Body of pancreas (tissue), 4 donors: ENCODE measurements around the gene SNRPD3.

ENCODE experiments used
- POLR2A ChIP-seq, 3 donors: fragments of 450-650 bp; IDR thresholded peaks; one replicate each; pipeline ENCODE4 v1.6.1; 2016; ENCODE audit warnings: antibody characterized with exemption in 3 of 3, mild to moderate bottlenecking in 2 of 3
- TF ChIP-seq, protein P1 (sequence below), 7 experiments: fragments of 450-650 bp in 4 of 7; fragments of 200-600 bp in 3 of 7; sonication (generic) in 3 of 7; IDR thresholded peaks; one replicate each; pipeline ENCODE4 v1.5.1; 2016 to 2019; ENCODE audit warnings: antibody characterized with exemption in 7 of 7

DNA sequence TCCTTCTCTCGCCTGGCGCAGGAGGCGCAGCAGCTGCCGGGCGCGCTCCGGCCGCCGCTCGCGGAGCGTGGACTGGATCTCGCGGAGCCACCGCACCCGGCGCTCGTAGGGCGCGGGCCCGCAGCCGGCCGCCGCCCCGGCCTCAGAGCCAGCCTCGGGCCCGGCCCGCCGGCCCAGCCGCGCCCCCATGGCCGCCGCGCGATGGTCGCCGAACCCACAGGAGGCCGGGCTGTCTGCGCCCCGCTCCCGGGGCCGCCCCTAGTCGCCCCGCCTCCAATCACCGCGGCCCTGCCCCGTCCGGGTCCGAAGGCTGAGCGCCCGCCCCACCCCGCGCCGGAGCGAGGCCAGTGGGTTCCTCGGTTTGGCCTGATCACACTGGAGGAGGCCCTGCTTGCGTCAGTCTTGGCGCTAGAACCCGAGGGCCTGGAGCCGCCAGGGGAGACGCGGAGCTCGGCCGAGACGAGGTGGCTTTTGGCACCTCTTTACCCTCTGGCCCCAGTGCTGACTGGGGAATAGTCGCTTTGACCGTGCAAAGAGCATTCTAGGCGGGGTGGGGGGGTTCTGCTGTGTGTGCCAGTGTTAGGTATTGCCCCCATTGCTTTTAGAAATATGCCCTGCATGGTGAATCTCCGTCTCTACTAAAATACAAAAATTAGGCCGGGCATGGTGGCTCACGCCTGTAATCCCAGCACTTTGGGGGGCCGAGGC, 37.2 kb downstream of the SNRPD3 start, which contains the start of gene LRRC75B:
- TF ChIP-seq, protein P1, sequence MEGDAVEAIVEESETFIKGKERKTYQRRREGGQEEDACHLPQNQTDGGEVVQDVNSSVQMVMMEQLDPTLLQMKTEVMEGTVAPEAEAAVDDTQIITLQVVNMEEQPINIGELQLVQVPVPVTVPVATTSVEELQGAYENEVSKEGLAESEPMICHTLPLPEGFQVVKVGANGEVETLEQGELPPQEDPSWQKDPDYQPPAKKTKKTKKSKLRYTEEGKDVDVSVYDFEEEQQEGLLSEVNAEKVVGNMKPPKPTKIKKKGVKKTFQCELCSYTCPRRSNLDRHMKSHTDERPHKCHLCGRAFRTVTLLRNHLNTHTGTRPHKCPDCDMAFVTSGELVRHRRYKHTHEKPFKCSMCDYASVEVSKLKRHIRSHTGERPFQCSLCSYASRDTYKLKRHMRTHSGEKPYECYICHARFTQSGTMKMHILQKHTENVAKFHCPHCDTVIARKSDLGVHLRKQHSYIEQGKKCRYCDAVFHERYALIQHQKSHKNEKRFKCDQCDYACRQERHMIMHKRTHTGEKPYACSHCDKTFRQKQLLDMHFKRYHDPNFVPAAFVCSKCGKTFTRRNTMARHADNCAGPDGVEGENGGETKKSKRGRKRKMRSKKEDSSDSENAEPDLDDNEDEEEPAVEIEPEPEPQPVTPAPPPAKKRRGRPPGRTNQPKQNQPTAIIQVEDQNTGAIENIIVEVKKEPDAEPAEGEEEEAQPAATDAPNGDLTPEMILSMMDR (IDR thresholded peaks at IDR 0.05) = no peak
- TF ChIP-seq POLR2A (IDR thresholded peaks at IDR 0.05) = peak in 2 of 3 donors; percentile 60 to 66
